CD4-positive, CD25-positive, alpha-beta regulatory T cell (primary cell): ENCODE data around the gene SMAD3. TPM values are rescaled to one million over a fixed set of nuclear protein-coding genes. Genes with fewer than 3 reads are reported as not detected.

Source experiments
- ATAC-seq, 2 donors: fragments of 150-1000 bp; cut with Tn5 transposase; one replicate each; pipeline ENCODE4 v1.10.0; 2021; ENCODE audit warnings: low read depth in 2 of 2, moderate number of reproducible peaks in 2 of 2, moderate library complexity in 1 of 2
- DNase-seq, 3 donors: peaks; one replicate each; pipeline versions ENCODE4 v3.0.0 to v3.0.0-alpha.2; 2012 to 2022; ENCODE audit warnings: mixed read lengths in 1 of 3
- H3K27ac ChIP-seq: one replicate; pipeline ENCODE4 v1.7.0; 2013; ENCODE audit warnings: mild to moderate bottlenecking, low read length; ENCODE audit not compliant: insufficient read depth, poor library complexity, severe bottlenecking
- H3K27me3 ChIP-seq: one replicate; pipeline ENCODE4 v1.7.0; 2013; ENCODE audit warnings: low read length; ENCODE audit not compliant: control insufficient read depth, insufficient read depth
- H3K36me3 ChIP-seq: one replicate; pipeline ENCODE4 v1.7.0; 2013; ENCODE audit warnings: mild to moderate bottlenecking, low read length, moderate library complexity; ENCODE audit not compliant: control insufficient read depth, insufficient read depth
- H3K4me1 ChIP-seq: 2 replicates; pipeline ENCODE4 v1.7.0; 2013; ENCODE audit warnings: mild to moderate bottlenecking, low read length; ENCODE audit not compliant: insufficient read depth, control insufficient read depth, poor library complexity, severe bottlenecking
- H3K4me3 ChIP-seq: one replicate; pipeline ENCODE4 v1.7.0; 2013; ENCODE audit warnings: low read depth, mild to moderate bottlenecking, low read length, moderate library complexity
- H3K9me3 ChIP-seq, 2 experiments: 1 replicate in 1 of 2; 2 replicates in 1 of 2; pipeline ENCODE4 v1.7.0; 2013; ENCODE audit warnings: low read length in 2 of 2, mild to moderate bottlenecking in 1 of 2, moderate library complexity in 1 of 2; ENCODE audit not compliant: control insufficient read depth in 2 of 2
- H3K27ac Mint-ChIP-seq, 3 donors: one replicate each; pipeline ENCODE4 v1.8.0; 2020 to 2022; ENCODE audit warnings: mild to moderate bottlenecking in 3 of 3, mixed read lengths in 3 of 3, moderate library complexity in 2 of 3
- H3K27me3 Mint-ChIP-seq: one replicate; pipeline ENCODE4 v1.8.0; 2022; ENCODE audit warnings: mild to moderate bottlenecking, mixed read lengths
- H3K36me3 Mint-ChIP-seq: one replicate; pipeline ENCODE4 v1.8.0; 2020; ENCODE audit warnings: mixed read lengths
- H3K4me1 Mint-ChIP-seq, 4 donors: one replicate each; pipeline ENCODE4 v1.8.0; 2020 to 2022; ENCODE audit warnings: mixed read lengths in 4 of 4, mild to moderate bottlenecking in 1 of 4
- H3K4me3 Mint-ChIP-seq, 4 donors: one replicate each; pipeline ENCODE4 v1.8.0; 2020 to 2022; ENCODE audit warnings: mild to moderate bottlenecking in 4 of 4, mixed read lengths in 4 of 4, moderate library complexity in 3 of 4
- H3K9me3 Mint-ChIP-seq, 7 donors: one replicate each; pipeline ENCODE4 v1.8.0; 2020 to 2022; ENCODE audit warnings: mixed read lengths in 7 of 7, mild to moderate bottlenecking in 3 of 7, moderate library complexity in 2 of 7
- polyA plus RNA-seq, 4 donors: library from polyadenylated mRNA; unstranded; fragments of 300-500 nt; fragmentation: Illumina TruSeq; gene quantifications; one replicate each; pipeline ENCODE4 v1.2.3, GENCODE V29; 2021
- total RNA-seq: library from RNA; stranded (reverse); gene quantifications from one replicate; pipeline ENCODE4 v1.2.3, GENCODE V29; 2022

Gene SMAD3
- total and polyA plus RNA-seq, 5 donors from 2014 or later, result 12.0 to 76.6 (median 14.7) TPM

DNA sequence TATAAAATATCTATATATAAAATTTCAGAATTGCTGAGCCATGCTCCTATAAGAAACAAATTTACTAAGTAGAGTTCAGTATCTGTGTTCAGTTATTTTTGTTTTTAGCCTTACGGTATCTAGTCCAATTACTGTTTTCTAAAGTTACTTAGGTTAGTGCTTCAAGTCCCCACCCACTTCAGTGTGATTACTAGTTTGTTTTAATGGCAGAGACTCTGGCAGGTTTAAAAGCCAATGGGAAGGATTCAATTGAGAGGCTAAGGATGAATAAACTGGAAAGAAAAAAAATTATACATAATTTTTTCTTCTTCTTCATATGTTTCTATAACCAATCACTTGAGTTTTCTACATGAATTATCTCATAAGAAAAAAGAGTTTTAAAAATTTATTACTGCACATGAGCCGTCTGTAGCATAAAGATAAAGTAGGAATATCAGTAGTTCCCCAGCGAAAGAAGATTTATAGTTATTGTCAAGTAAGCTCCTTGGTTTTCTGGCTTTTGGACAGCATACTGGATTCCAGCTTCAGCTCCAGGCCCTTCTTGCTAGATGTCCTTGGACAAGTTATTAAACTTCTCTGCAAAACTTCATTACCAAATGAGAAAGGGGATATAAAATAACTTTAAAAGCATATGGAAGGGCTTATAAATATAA, 142.3 kb downstream of the SMAD3 start:
- Histone ChIP-seq H3K4me1 (no peaks in the 10 kb centered on the region), H3K27me3 (no peaks in the 10 kb centered on the region), H3K4me3 (no peak overlapping the region), H3K36me3 (peaks cover 54% of the 10 kb centered on the region), H3K9me3 (no peaks in the 10 kb centered on the region), H3K27ac (no peak overlapping the region)
- Mint-ChIP-seq H3K4me1 (peaks cover 0 to 5% (median 2%) of the 10 kb centered on the region in 4 donors), H3K27me3 (no peaks in the 10 kb centered on the region), H3K36me3 (peaks cover 46% of the 10 kb centered on the region), H3K27ac (no peak overlapping the region), H3K9me3 (no peaks in the 10 kb centered on the region), H3K4me3 (no peak overlapping the region)
- ATAC-seq, result no peak
- no peak for DNase-seq

DNA sequence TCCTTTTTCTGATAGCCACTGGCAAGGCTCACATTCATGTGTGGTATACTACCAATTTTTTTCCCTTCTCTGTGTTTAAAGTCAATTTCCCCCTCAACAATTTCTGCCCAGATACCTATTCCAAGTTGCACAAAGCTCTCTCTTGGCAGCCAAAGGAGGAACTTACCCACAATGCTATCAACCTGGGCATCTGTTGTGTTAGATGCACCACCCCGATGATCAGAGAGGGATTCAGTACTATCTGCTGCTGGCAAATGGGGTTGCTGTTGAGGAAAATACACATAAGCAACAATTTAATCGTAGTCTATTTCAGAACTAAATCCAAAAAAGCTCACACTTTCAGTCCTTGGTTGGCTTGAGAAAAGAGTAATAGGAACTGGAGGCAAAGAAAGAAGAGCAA, 143.0 kb downstream of the SMAD3 start:
- no peak overlapping the region for H3K4me3 ChIP-seq
- peaks cover 47% of the 10 kb centered on the region for H3K36me3 ChIP-seq
- no peaks in the 10 kb centered on the region for H3K9me3 ChIP-seq
- ATAC-seq, result no peak
- no peak overlapping the region for H3K4me3 Mint-ChIP-seq
- H3K36me3 Mint-ChIP-seq, result peaks cover 41% of the 10 kb centered on the region
- no peaks in the 10 kb centered on the region for H3K4me1 ChIP-seq
- H3K27ac ChIP-seq, result no peak overlapping the region
- H3K27ac Mint-ChIP-seq, result peak overlapping the region in 1 of 3 donors; percentile 9
- H3K27me3 Mint-ChIP-seq, result no peaks in the 10 kb centered on the region
- H3K9me3 Mint-ChIP-seq, result no peaks in the 10 kb centered on the region
- H3K4me1 Mint-ChIP-seq, result peaks cover 0 to 5% (median 2%) of the 10 kb centered on the region in 4 donors
- H3K27me3 ChIP-seq, result no peaks in the 10 kb centered on the region
- DNase-seq, result no peak

DNA sequence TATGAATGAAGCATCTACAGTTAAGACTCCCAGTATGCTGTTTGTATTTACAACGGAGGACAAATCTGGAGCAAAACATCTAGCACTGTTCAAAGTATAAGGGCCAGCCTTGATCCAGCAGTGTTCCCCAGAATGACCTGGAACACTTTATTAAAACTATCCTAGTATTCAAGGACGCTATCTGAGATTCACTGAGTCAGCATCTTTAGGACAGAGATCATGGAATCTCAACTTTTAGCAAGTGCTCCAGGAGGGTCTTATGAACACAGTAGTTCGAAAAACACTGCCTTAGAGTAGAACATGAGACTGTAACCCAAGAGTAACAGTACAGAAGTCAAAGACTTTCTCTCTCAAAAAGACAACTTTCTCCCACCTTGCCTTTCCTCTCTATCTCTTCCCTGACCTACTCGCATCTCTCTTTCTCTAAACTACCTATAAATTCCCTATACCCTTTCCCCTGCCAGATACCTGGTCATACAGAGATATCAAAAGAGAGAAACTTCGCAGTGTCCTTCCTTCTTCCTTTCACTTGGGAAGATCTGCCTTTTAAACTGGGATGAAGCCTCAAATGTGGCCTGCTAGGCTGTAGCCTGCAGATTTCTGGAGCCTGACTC, 145.3 kb downstream of the SMAD3 start:
- Histone ChIP-seq H3K36me3 (peaks cover 32% of the 10 kb centered on the region), H3K9me3 (no peaks in the 10 kb centered on the region), H3K27ac (no peak overlapping the region), H3K4me1 (no peaks in the 10 kb centered on the region), H3K27me3 (no peaks in the 10 kb centered on the region), H3K4me3 (no peak overlapping the region)
- Mint-ChIP-seq H3K27ac (peak overlapping the region in 2 of 3 donors; percentile 3 to 78), H3K9me3 (no peaks in the 10 kb centered on the region), H3K4me3 (no peak overlapping the region), H3K36me3 (peaks cover 26% of the 10 kb centered on the region), H3K4me1 (peaks cover 0 to 5% (median under 1%) of the 10 kb centered on the region in 4 donors), H3K27me3 (no peaks in the 10 kb centered on the region)
- DNase-seq (no peak), ATAC-seq (no peak)

DNA sequence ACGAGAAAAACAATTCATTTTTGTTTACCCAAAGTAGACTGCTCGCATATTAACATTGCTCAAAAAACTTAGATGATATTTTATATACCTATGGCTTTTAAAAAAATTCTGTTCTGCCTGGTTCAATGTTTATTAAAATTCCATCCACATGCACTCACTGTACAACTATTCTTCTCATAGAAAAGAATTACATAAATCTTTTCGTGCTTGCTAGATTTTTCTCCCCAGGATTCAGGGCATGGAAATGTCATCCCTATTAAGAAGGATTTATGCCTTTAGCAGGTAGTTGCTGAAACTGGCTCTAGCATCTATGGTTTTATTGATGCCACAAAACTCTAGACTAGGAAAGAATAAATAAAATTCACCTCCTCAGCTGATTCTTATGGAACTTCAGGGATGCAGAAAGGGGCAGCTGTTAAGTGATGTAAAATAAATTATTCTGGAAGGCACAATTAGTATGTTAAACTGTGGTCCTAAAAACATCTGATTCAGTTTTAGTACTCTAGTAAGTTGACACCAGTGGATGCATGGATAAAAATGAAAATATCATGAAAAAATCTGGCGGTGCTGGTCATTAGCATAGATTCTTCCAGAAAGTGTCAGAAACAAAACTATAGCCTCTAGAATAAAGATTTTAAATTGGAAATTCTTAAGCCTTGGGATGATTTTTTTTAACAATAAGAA, 147.4 kb downstream of the SMAD3 start:
- Histone ChIP-seq H3K4me1 (no peaks in the 10 kb centered on the region), H3K4me3 (no peak overlapping the region), H3K27me3 (no peaks in the 10 kb centered on the region), H3K9me3 (no peaks in the 10 kb centered on the region), H3K36me3 (peaks cover 15% of the 10 kb centered on the region), H3K27ac (no peak overlapping the region)
- Mint-ChIP-seq H3K9me3 (no peaks in the 10 kb centered on the region), H3K36me3 (peaks cover 25% of the 10 kb centered on the region), H3K4me3 (no peak overlapping the region), H3K27me3 (no peaks in the 10 kb centered on the region), H3K27ac (no peak overlapping the region), H3K4me1 (peaks cover 0 to 5% (median 2%) of the 10 kb centered on the region in 4 donors)
- ATAC-seq (no peak), DNase-seq (no peak)

DNA sequence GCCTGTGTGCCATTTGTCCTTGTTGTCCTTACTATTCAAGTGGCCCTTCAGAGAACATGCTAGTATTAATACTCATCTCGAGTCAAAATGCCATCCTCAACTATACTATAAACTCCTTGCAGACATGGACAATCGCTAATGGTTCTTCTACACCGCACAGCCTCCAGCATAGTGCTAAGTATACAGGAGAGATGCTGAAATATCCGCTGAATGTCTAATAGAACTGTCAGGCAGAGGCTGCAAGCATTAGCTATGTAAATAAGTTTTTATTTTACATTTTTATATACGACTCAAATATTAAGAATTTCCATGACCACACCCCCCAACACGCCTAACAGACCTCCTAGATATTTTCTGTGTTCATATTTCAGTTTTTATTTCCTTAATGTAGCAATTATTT, 149.7 kb downstream of the SMAD3 start:
- ATAC-seq (no peak), DNase-seq (no peak)
- Mint-ChIP-seq H3K27ac (no peak overlapping the region), H3K4me3 (no peak overlapping the region), H3K4me1 (peaks cover 0 to 11% (median 8%) of the 10 kb centered on the region in 4 donors), H3K27me3 (no peaks in the 10 kb centered on the region), H3K36me3 (peaks cover 32% of the 10 kb centered on the region), H3K9me3 (no peaks in the 10 kb centered on the region)
- Histone ChIP-seq H3K27ac (no peak overlapping the region), H3K36me3 (peaks cover 9% of the 10 kb centered on the region), H3K4me1 (no peaks in the 10 kb centered on the region), H3K27me3 (no peaks in the 10 kb centered on the region), H3K9me3 (no peaks in the 10 kb centered on the region), H3K4me3 (no peak overlapping the region)

DNA sequence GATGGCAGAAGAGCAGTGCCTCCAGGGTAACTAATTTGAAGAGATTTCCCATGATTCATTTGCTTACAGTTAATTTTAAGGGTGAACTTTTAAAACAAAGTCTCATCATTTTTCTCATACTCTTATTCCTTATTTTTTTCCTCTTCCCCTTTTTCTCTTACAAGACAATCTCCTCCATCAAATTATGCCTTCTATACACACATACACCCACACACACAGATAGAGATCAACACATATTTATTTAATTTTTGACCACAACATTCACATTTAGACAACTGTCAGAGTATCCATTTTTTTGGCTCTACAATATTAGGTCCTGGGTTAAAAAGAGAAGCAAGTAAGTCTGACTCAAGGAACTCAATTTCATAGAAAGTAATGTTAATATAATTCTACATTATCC, 151.5 kb downstream of the SMAD3 start:
- DNase-seq (no peak), ATAC-seq (no peak)

DNA sequence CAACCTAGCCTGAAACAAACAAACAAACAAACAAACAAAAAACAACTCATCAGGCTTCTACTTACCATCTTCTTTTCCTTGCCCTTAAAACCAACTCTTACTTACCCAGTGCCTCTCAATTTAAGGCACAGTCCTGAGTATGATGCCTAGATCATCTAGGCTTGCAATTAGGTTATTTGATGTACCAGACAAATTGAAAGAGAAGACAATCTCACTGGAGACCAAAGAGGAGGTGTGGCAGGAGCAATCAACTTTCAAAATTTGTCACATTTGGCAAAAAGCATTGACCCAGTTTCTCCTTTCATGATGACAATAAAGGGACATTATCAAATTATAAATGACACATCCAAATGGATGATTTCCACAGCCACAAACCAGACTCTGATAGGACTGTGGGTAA, 153.0 kb downstream of the SMAD3 start:
- H3K9me3 Mint-ChIP-seq, result no peaks in the 10 kb centered on the region
- H3K4me1 Mint-ChIP-seq, result peaks cover 0 to 11% (median 4%) of the 10 kb centered on the region in 4 donors
- no peaks in the 10 kb centered on the region for H3K4me1 ChIP-seq
- no peaks in the 10 kb centered on the region for H3K27me3 ChIP-seq
- ATAC-seq, result no peak
- peaks cover 33% of the 10 kb centered on the region for H3K36me3 Mint-ChIP-seq
- no peak overlapping the region for H3K27ac ChIP-seq
- H3K27ac Mint-ChIP-seq, result no peak overlapping the region
- H3K27me3 Mint-ChIP-seq, result no peaks in the 10 kb centered on the region
- peaks cover 15% of the 10 kb centered on the region for H3K36me3 ChIP-seq
- DNase-seq, result no peak
- H3K9me3 ChIP-seq, result no peaks in the 10 kb centered on the region
- no peak overlapping the region for H3K4me3 ChIP-seq
- no peak overlapping the region for H3K4me3 Mint-ChIP-seq

More for the DNA sequence above, 151.5 kb downstream of the SMAD3 start:
- Mint-ChIP-seq H3K27me3 (no peaks in the 10 kb centered on the region), H3K36me3 (peaks cover 33% of the 10 kb centered on the region), H3K27ac (no peak overlapping the region), H3K4me3 (no peak overlapping the region), H3K9me3 (no peaks in the 10 kb centered on the region), H3K4me1 (peaks cover 0 to 11% (median 4%) of the 10 kb centered on the region in 4 donors)
- no peak overlapping the region for H3K4me3 ChIP-seq
- H3K9me3 ChIP-seq, result no peaks in the 10 kb centered on the region
- no peaks in the 10 kb centered on the region for H3K4me1 ChIP-seq
- H3K27ac ChIP-seq, result no peak overlapping the region
- no peaks in the 10 kb centered on the region for H3K27me3 ChIP-seq
- H3K36me3 ChIP-seq, result peaks cover 15% of the 10 kb centered on the region
